Measurements from ENCODE around the gene MYCBPAP.

DNA sequence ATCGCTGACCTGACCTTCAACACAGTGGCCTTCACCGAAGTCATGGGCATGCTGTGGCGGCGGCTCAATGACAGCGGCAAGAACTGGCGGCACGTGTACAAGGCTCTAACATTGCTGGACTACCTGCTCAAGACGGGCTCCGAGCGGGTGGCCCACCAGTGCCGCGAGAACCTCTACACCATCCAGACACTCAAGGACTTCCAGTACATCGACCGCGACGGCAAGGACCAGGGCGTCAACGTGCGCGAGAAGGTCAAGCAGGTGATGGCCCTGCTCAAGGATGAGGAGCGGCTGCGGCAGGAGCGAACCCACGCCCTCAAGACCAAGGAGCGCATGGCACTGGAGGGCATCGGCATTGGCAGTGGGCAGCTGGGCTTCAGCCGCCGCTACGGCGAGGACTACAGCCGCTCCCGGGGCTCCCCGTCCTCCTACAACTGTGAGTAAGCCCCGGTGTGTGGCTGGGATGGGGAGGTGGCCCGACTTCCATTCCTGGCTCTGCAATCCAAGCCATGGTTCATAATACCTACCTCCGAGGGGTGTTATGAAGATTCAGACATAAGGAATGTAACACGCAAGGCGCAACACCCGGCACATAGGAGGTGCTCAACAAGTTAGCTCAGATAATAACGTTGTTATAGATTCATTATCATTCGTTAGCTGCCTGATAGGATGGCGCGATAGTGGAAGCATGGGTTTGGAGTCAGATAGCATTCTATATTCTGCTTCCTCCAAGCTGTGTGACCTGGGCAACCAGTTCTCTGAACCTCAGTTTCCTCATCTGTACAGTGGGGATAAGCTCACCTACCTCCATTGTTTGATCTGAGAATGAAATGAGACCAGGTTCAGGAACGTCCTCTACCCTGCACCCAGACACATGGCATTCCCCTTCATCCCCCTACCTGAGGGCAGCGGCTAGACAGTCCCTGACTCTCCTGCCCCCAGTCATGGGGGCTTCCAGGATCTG lies 28.7 kb downstream of the MYCBPAP start:
- TF ChIP-seq, protein P1, sequence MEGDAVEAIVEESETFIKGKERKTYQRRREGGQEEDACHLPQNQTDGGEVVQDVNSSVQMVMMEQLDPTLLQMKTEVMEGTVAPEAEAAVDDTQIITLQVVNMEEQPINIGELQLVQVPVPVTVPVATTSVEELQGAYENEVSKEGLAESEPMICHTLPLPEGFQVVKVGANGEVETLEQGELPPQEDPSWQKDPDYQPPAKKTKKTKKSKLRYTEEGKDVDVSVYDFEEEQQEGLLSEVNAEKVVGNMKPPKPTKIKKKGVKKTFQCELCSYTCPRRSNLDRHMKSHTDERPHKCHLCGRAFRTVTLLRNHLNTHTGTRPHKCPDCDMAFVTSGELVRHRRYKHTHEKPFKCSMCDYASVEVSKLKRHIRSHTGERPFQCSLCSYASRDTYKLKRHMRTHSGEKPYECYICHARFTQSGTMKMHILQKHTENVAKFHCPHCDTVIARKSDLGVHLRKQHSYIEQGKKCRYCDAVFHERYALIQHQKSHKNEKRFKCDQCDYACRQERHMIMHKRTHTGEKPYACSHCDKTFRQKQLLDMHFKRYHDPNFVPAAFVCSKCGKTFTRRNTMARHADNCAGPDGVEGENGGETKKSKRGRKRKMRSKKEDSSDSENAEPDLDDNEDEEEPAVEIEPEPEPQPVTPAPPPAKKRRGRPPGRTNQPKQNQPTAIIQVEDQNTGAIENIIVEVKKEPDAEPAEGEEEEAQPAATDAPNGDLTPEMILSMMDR (IDR thresholded peaks at IDR 0.05): no peak
- TF ChIP-seq EP300 (IDR thresholded peaks at IDR 0.05; ENCODE audit: low read depth): no peak
- no peak for TF ChIP-seq POLR2AphosphoS5 (IDR thresholded peaks at IDR 0.05)

Data from transverse colon (tissue), 4 donors.